Measurements from ENCODE around the gene RAPGEF3. TPM values are rescaled to one million over a fixed set of nuclear protein-coding genes. Genes with fewer than 3 reads are reported as not detected.

RAPGEF3 gene
- total RNA-seq, 4 donors from 2014 or later: 36.9 to 223 (median 48.5) TPM

- TF ChIP-seq CTCF (IDR thresholded peaks at IDR 0.05; ENCODE audit: low read depth): no peak
Measured at GRCh38 chr12:47712171-47712570, 46.5 kb downstream of the RAPGEF3 start.

GRCh38 chr12:47711448-47711847 is 47.2 kb downstream of the RAPGEF3 start:
- no peak for TF ChIP-seq CTCF (IDR thresholded peaks at IDR 0.05; ENCODE audit: low read depth)

GRCh38 chr12:47710278-47710677 is 48.4 kb downstream of the RAPGEF3 start:
- TF ChIP-seq CTCF (IDR thresholded peaks at IDR 0.05; ENCODE audit: low read depth): no peak

GRCh38 chr12:47709671-47710070 is 49.0 kb downstream of the RAPGEF3 start:
- TF ChIP-seq CTCF (IDR thresholded peaks at IDR 0.05; ENCODE audit: low read depth): no peak

DNA sequence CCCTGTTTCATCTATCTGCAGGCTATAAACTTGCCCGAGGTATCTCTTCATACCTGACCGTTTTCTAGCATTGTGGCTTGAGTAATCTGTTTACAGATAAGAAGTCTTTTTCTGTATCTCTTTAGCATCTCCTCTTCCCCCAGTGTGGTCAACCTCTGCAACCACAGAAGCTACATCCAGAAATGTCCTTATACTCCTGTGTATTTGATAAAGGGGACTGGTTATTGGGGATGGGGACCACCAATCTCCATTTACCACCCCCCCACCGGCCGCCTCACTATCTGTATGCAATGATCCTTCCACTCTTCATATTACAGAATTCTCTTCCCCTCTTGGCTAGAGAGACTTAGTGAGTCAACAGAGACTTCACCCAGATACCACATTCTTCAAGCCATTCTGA is 49.4 kb downstream of the RAPGEF3 start:
- TF ChIP-seq CTCF (IDR thresholded peaks at IDR 0.05; ENCODE audit: low read depth): no peak

- no peak for TF ChIP-seq CTCF (IDR thresholded peaks at IDR 0.05; ENCODE audit: low read depth)
Measured at GRCh38 chr12:47707905-47708543, 50.7 kb downstream of the RAPGEF3 start.

DNA sequence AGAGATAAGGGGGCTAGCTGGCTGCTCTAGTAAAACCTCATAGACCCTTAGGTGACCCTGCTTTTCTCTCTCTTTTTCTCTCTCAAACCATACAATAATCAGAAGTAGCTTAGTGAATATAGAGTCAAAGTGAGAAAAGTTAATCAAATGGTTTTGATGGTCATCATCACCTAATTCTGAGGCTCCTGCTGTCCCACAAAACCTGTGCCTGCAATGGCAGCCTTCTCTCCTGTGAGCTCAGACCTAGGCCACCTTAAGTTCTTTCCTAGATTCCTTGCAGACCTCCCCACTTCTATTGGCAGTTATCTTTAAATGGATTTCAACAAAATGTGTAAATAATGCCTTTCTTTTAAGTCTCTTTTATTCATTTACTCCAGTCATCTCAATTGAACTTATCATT is 51.3 kb downstream of the RAPGEF3 start:
- TF ChIP-seq CTCF (IDR thresholded peaks at IDR 0.05; ENCODE audit: low read depth): no peak

All from subcutaneous adipose tissue (tissue), 4 donors.